Psoas muscle (tissue), 8 donors: ENCODE measurements around the gene EIPR1. TPM values are rescaled to one million over a fixed set of nuclear protein-coding genes. Genes with fewer than 3 reads are reported as not detected.

Source experiments
- ATAC-seq, 4 donors: fragments of 200-7000 bp; cut with Tn5 transposase; one replicate each; pipeline ENCODE4 v1.9.1; 2020; ENCODE audit warnings: moderate library complexity in 3 of 4, mild to moderate bottlenecking in 2 of 4
- DNase-seq, 2 donors: peaks; one replicate each; pipeline ENCODE4 v3.0.0-alpha.2; 2020
- H3K27ac ChIP-seq: fragments of 200-600 bp; one replicate; pipeline ENCODE4 v1.8.0; 2022
- H3K27me3 ChIP-seq, 3 donors: fragments of 200-600 bp in 1 of 3; one replicate each; pipeline versions ENCODE4 v1.6.1 to v1.8.0; 2013 to 2022; ENCODE audit warnings: low read length in 2 of 3, mild to moderate bottlenecking in 2 of 3, moderate library complexity in 1 of 3; ENCODE audit not compliant: insufficient read depth in 3 of 3
- H3K36me3 ChIP-seq, 2 donors: fragments of 200-600 bp in 1 of 2; one replicate each; pipeline versions ENCODE4 v1.6.1 to v1.8.0; 2013 to 2022; ENCODE audit warnings: low read depth in 1 of 2, mild to moderate bottlenecking in 1 of 2, moderate library complexity in 1 of 2; ENCODE audit not compliant: insufficient read depth in 1 of 2
- H3K4me1 ChIP-seq: fragments of 200-600 bp; one replicate; pipeline ENCODE4 v1.8.0; 2022
- H3K4me3 ChIP-seq: fragments of 200-600 bp; one replicate; pipeline ENCODE4 v1.8.0; 2022; ENCODE audit warnings: mild to moderate bottlenecking
- H3K9me3 ChIP-seq: fragments of 200-600 bp; one replicate; pipeline ENCODE4 v1.8.0; 2022
- CTCF ChIP-seq: fragments of 200-600 bp; IDR thresholded peaks from one replicate; pipeline ENCODE4 v1.8.0; 2022; ENCODE audit warnings: antibody characterized with exemption
- WGBS, 3 donors: extraction: QIAGEN DNeasy Blood & Tissue Kit; methylation state at CpG; one replicate each; pipeline versions ENCODE4 v1.1.6 to v1.1.7; 2013; 5-methylcytosine and 5-hydroxymethylcytosine counted together
- intact Hi-C, 2 donors: fragments of 100-400 bp; cut with DNase I; formaldehyde crosslinking; loops; one replicate each; pipeline versions ENCODE4 v1.11.0 to v1.14.2; 2022
- polyA plus RNA-seq, 3 donors: library from polyadenylated mRNA; stranded (reverse); fragments of 200-250 nt; gene quantifications; one replicate each; pipeline ENCODE4 v1.2.3, GENCODE V29; 2013
- total RNA-seq, 4 donors: library from RNA; stranded (reverse); fragmentation: NEBNext Ultra II Directional in 2 of 4; extraction: Animal tissue kit (Norgen Biotek cat#: 25700) in 2 of 4; gene quantifications; one replicate each; pipeline versions ENCODE4 v1.2.1 to v1.2.4, GENCODE V29; 2021 to 2023
- donor health status: healthy with polysubstance abuse.
- donor health status: DM: no; HTN: no; CAD: no; lungs with moderate emphysema.
- donor health status: Bipolar disorder and iron deficiency.
- donor health status: healthy.
- donor health status: DM: yes; HTN: yes; CAD: no.
- donor health status: DM: no; HTN: no; CAD: no.
- donor health status: DM: no; HTN: no; CAD: no.
- donor health status: DM: yes; HTN: yes; CAD: no.

The EIPR1 gene
- total and polyA plus RNA-seq, 7 donors = 9.7 to 42.1 (median 12.5) TPM

GRCh38 chr2:3211256-3212060, 166.2 kb downstream of the EIPR1 start:
- Histone ChIP-seq H3K9me3 (no peaks in the 10 kb centered on the region), H3K36me3 (no peaks in the 10 kb centered on the region), H3K4me1 (no peaks in the 10 kb centered on the region), H3K27ac (no peak overlapping the region), H3K27me3 (no peaks in the 10 kb centered on the region), H3K4me3 (no peak overlapping the region)
- 88 to 89% (median 89%) methylated on average over 26 of the region's 26 CpGs for WGBS, 3 donors
- no peak for ATAC-seq
- DNase-seq = no peak
- TF ChIP-seq CTCF = no peak
- intact Hi-C loops = no loop called here

GRCh38 chr2:3210257-3210656, 167.4 kb downstream of the EIPR1 start:
- ATAC-seq = no peak

GRCh38 chr2:3209258-3209657, 168.4 kb downstream of the EIPR1 start:
- TF ChIP-seq CTCF = no peak
- no peak overlapping the region for H3K27ac ChIP-seq
- no peaks in the 10 kb centered on the region for H3K4me1 ChIP-seq
- ATAC-seq (no peak), DNase-seq (no peak)
- 96 to 97% (median 97%) methylated on average over 12 of the region's 12 CpGs for WGBS, 3 donors
- no peak overlapping the region for H3K4me3 ChIP-seq
- H3K9me3 ChIP-seq = no peaks in the 10 kb centered on the region
- H3K36me3 ChIP-seq = no peaks in the 10 kb centered on the region
- H3K27me3 ChIP-seq = no peaks in the 10 kb centered on the region
- intact Hi-C loops = no loop called here

More at GRCh38 chr2:3210257-3210656, 167.4 kb downstream of the EIPR1 start:
- H3K4me3 ChIP-seq = no peak overlapping the region
- H3K27ac ChIP-seq = no peak overlapping the region
- WGBS, 3 donors = 87 to 95% (median 87%) methylated on average over 10 to 11 of the region's 11 CpGs
- no peaks in the 10 kb centered on the region for H3K4me1 ChIP-seq
- intact Hi-C loops = no loop called here
- no peak for DNase-seq
- H3K9me3 ChIP-seq = no peaks in the 10 kb centered on the region
- H3K36me3 ChIP-seq = no peaks in the 10 kb centered on the region
- no peak for TF ChIP-seq CTCF
- no peaks in the 10 kb centered on the region for H3K27me3 ChIP-seq

- 93 to 96% (median 94%) methylated on average over 12 of the region's 12 CpGs for WGBS, 3 donors
- Histone ChIP-seq H3K9me3 (no peaks in the 10 kb centered on the region), H3K27ac (no peak overlapping the region), H3K4me1 (no peaks in the 10 kb centered on the region), H3K4me3 (no peak overlapping the region), H3K36me3 (no peaks in the 10 kb centered on the region), H3K27me3 (no peaks in the 10 kb centered on the region)
- DNase-seq (no peak), ATAC-seq (no peak)
- TF ChIP-seq CTCF = no peak
- intact Hi-C loops = no loop called here
Measured at GRCh38 chr2:3208591-3208990, 169.0 kb downstream of the EIPR1 start.

- TF ChIP-seq CTCF = no peak
- WGBS, 3 donors = 90 to 93% (median 92%) methylated on average over 5 of the region's 5 CpGs
- Histone ChIP-seq H3K27ac (no peak overlapping the region), H3K9me3 (no peaks in the 10 kb centered on the region), H3K4me3 (no peak overlapping the region), H3K27me3 (no peaks in the 10 kb centered on the region), H3K36me3 (no peaks in the 10 kb centered on the region), H3K4me1 (no peaks in the 10 kb centered on the region)
- ATAC-seq = no peak
- intact Hi-C loops = no loop called here
- no peak for DNase-seq
Measured at GRCh38 chr2:3208179-3208578, 169.4 kb downstream of the EIPR1 start.
